Eye (tissue), 1 donor: ENCODE data around the gene SMC1B.
"Not testable (repeated sequence)": the region's sequence is repeated elsewhere in the genome, so short reads cannot be mapped to it uniquely, and the experiment has no call there.

Experiments
- DNase-seq: peaks from one replicate; pipeline ENCODE4 v3.0.0-alpha.2; 2015

SMC1B gene, protein sequence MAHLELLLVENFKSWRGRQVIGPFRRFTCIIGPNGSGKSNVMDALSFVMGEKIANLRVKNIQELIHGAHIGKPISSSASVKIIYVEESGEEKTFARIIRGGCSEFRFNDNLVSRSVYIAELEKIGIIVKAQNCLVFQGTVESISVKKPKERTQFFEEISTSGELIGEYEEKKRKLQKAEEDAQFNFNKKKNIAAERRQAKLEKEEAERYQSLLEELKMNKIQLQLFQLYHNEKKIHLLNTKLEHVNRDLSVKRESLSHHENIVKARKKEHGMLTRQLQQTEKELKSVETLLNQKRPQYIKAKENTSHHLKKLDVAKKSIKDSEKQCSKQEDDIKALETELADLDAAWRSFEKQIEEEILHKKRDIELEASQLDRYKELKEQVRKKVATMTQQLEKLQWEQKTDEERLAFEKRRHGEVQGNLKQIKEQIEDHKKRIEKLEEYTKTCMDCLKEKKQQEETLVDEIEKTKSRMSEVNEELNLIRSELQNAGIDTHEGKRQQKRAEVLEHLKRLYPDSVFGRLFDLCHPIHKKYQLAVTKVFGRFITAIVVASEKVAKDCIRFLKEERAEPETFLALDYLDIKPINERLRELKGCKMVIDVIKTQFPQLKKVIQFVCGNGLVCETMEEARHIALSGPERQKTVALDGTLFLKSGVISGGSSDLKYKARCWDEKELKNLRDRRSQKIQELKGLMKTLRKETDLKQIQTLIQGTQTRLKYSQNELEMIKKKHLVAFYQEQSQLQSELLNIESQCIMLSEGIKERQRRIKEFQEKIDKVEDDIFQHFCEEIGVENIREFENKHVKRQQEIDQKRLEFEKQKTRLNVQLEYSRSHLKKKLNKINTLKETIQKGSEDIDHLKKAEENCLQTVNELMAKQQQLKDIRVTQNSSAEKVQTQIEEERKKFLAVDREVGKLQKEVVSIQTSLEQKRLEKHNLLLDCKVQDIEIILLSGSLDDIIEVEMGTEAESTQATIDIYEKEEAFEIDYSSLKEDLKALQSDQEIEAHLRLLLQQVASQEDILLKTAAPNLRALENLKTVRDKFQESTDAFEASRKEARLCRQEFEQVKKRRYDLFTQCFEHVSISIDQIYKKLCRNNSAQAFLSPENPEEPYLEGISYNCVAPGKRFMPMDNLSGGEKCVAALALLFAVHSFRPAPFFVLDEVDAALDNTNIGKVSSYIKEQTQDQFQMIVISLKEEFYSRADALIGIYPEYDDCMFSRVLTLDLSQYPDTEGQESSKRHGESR

GRCh38 chr22:45413368-45414211 lies at the start of gene SMC1B, which contains the start of gene RIBC2:
Gene SMC1B, minus strand, starts transcription at chr22:45413599. Its CDS starts 32 bp downstream, at chr22:45413567.
Gene RIBC2, plus strand, starts transcription at chr22:45413693. Its CDS starts 194 bp downstream, at chr22:45413887.
- DNase-seq: peak; percentile 96

DNA sequence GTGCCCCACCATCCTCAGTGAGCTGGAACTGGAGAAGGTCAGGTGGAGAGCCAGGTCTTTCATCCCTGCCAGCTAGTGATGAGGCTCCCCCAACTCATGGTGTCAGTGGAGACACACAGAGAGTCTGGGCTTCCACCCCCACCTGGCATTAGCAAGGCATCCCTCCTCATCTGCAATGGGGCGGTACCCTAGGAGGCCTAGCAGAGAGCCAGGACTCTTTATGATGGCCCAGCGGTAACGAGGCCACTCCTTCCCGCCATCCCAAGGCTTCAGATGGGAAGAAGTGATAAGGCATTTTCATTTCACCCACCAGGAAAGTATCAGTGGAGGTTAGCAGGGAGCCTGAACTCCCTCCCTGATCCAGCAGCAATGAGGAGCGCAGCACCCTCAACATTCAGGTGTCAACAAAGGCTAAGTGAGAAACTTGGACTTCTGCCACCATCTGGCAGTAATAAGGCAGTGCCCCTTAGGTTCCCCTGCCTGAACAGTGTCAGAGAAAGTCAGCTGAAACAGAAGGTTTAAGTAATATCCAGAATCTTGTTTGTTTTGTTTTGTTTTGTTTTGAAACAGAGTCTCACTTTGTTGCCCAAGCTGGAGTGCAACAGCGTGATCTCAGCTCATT lies 48.7 kb upstream of the SMC1B start:
- DNase-seq: no peak

- DNase-seq: peak; percentile 81
Measured at GRCh38 chr22:45460288-45461109, 47.1 kb upstream of the SMC1B start.

DNA sequence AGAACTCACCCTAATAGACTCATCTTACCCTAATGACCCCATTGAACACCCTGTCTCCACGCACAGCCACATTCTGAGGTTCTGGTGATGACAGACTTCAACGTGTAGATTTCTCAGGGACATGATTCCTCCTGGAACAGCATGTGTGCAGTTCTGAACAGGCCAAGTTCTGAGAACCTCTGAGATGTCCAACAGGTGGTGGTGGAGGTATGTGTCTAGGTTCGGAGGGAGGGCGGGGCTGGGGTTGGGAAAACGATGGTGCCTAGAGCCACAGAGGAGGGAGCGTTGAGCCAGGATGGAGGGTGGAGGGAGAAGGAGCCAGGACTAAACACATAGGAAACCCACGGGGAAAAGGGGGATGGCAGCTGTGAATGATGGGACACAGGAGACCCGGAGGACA lies 45.8 kb upstream of the SMC1B start:
- no peak for DNase-seq

DNA sequence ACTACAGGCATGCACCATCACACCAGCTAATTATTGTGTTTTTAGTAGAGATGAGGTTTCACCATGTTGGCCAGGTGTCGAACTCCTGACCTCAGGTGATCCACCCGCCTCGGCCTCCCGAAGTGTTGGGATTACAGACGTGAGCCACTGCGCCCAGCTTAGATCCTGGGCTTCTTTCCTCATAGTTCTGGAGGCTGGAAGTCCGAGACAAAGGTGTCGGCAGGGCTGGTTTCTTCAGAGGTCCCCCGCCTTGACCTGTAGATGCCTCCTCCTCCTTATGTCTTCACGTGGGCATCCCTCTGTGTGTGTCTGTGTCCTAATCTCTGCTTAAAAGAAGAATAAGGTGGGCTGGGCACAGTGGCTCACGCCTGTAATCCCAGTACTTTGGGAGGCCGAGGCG lies 45.1 kb upstream of the SMC1B start:
- DNase-seq: no peak

- DNase-seq: no peak
Measured at GRCh38 chr22:45456811-45457210, 43.4 kb upstream of the SMC1B start.

GRCh38 chr22:45455621-45456020 lies 42.2 kb upstream of the SMC1B start:
- no peak for DNase-seq

DNA sequence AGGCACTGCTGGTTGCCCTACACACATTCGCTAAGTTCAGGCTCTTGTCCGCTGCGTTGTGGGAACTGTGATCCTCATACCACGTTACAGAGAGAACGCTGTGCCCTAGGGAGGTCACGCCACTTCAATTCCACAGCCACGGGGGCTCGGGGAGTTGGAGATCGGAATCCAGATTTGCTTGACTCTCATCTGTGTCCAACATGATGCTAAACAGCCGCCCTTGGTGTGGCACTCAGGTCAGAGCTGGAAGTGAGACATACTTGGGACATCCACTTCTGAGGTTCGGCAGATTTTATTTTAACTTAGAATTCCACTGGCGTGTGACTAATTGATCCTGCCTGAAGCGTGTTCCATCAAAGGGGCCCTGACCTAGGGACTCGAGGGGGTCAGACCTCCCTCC lies 41.8 kb upstream of the SMC1B start:
- DNase-seq: no peak

GRCh38 chr22:45454275-45454674 lies 40.9 kb upstream of the SMC1B start:
- peak; percentile 51 for DNase-seq

GRCh38 chr22:45453764-45454163 lies 40.4 kb upstream of the SMC1B start:
- DNase-seq: no peak

GRCh38 chr22:45452565-45453379 lies 39.4 kb upstream of the SMC1B start:
- DNase-seq: no peak

- DNase-seq: no peak
Measured at GRCh38 chr22:45451972-45452371, 38.6 kb upstream of the SMC1B start.

DNA sequence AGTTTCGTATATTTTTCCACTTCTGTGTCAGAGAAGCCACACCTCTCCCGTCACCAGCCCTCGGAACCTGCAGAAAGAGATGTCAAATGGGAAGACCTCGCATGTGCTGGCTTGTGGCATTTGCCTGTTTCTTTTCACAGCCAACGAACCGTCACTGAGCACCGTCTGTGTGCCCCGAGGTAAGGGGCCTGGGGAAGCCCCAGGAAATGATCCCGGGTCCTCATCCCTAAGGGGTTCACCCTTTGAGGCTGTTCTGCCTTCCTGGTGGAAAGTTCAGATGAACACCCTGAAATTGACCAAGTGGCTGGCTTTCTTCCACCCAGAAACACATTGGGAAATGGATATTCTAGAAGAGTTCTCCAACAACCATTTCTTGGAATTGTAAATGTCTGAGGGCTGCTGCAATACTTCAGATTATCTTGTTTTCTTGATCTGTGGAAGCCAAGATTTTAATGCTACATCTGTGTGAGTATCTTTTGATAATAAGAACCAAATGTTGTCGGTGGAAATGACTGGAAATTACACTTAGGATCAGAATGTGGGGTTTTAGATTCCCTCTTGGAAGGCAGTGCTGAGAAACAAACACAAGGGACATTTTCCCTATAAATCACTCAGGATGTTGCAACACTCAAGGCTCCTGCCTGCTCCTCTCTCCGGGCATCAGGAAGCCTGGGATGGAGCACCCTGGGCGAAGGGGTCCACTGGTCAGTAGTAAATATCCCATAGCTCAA lies 37.7 kb upstream of the SMC1B start:
- peak; percentile 75 for DNase-seq

DNA sequence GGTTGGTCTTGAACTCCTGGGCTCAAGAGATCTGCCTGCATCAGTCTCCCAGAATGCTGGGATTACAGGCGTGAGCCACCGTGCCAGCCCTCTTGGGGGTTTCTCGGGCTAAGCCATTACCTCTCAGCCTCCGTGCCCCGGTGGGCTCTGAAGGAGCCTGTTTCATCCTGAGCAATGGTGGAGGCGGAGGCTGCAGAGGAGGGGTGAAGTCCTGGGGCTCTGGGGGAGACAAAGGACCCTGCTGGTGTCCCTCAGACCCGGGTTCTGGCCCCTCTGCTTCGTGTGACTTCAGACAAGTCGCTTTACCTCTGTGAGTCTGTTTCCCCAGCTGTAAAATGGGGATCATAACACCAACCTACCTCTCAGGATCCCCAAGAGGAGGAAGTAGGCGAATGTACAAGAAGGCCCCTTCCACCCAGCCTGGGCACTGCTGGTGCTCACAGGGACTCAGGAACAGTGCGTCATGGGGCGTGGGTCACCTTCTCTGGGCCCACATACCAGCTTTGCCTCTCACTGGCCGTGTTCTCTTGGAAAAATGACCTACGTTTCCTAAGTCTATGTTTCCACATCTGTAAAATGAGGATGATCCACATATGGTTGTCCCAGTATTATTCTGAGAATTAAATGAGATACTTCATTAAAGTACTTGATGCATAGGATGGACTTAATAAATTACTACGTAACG lies 36.8 kb upstream of the SMC1B start:
- no peak for DNase-seq

DNA sequence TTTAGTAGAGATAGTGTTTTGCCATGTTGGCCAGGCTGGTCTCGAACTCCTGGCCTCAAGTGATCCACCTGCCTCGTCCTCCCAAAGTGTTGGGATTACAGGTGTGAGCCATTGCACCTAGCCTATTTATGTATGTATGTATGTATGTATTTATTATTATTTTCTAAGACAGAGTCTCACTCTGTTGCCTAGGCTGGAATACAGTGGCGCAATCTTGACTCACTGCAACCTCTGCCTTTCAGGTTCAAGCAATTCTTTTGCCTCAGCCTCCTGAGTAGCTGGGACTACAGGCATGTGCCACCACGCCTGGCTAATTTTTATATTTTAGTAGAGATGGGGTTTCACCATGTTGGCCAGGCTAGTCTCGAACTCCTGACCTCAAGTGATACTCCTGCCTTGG lies 36.0 kb upstream of the SMC1B start:
- not testable (repeated sequence) for DNase-seq

DNA sequence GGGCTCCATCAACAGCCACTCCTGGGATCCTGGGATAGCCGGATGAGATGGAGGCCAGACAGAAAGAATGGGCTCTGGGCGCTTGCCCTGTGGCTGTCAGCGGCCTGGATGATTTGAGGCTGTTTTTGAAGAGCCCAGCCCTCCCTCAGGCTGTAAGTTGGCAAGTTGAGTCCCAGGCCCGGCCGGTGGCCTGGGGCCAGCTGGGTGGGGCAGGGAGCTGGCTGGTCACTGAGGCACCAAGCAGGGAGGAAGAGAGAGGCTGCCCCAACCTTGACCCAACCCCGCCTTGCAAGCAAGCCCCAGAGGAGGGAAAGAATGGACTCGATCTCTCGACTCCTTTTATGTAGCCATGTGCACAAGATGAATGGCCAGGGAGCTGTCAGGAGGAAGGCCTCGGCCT lies 35.0 kb upstream of the SMC1B start:
- DNase-seq: no peak

GRCh38 chr22:45447596-45447995 lies 34.2 kb upstream of the SMC1B start:
- DNase-seq: not testable (repeated sequence)

DNA sequence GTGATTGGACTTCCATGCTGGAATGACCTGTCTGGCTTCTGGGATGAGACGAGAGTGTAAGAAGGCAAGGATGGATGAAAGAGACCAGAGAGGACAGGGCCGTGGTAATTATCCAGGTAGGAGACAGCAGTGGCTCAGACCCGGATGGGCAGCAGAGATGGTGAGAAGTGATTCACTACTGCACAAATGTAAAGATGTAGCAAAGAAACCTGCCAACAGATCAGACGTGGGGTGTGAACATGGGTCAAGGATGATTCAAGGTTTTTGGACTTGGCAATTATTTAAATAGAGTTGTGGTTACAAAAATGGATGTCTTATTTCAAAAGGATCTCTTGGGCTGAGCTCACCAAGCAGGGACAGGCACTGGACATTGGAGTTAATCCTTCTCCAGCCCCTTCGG lies 32.8 kb upstream of the SMC1B start:
- no peak for DNase-seq
